SKM-1 (cell line): ENCODE measurements around the gene CPNE1.

Experiments
- DNase-seq: peaks from one replicate; lab custom pipeline; 2025; ENCODE audit not compliant: unreplicated experiment; lab: John Stamatoyannopoulos, UW

CPNE1 gene

GRCh38 chr20:35600993-35601973 lies 63.4 kb downstream of the CPNE1 start:
- DNase-seq = peak; percentile 23

- DNase-seq = no peak
Measured at GRCh38 chr20:35600176-35600992, 64.3 kb downstream of the CPNE1 start.

- DNase-seq = no peak
Measured at GRCh38 chr20:35599776-35600120, 65.0 kb downstream of the CPNE1 start.

GRCh38 chr20:35598899-35599775 lies 65.6 kb downstream of the CPNE1 start:
- no peak for DNase-seq

- no peak for DNase-seq
Measured at GRCh38 chr20:35598476-35598875, 66.2 kb downstream of the CPNE1 start.

GRCh38 chr20:35597186-35597585 lies 67.5 kb downstream of the CPNE1 start:
- no peak for DNase-seq

GRCh38 chr20:35595901-35596300 lies 68.8 kb downstream of the CPNE1 start:
- no peak for DNase-seq

GRCh38 chr20:35595456-35595855 lies 69.2 kb downstream of the CPNE1 start:
- no peak for DNase-seq

- DNase-seq = no peak
Measured at GRCh38 chr20:35592339-35592974, 72.2 kb downstream of the CPNE1 start.

GRCh38 chr20:35588397-35588796 lies 76.3 kb downstream of the CPNE1 start:
- DNase-seq = no peak

- DNase-seq = no peak
Measured at GRCh38 chr20:35587436-35587835, 77.3 kb downstream of the CPNE1 start.

GRCh38 chr20:35586751-35587425 lies 77.8 kb downstream of the CPNE1 start:
- DNase-seq = no peak

GRCh38 chr20:35583636-35584560 lies 80.8 kb downstream of the CPNE1 start:
- no peak for DNase-seq

GRCh38 chr20:35582741-35583404 lies 81.8 kb downstream of the CPNE1 start:
- DNase-seq = no peak

- no peak for DNase-seq
Measured at GRCh38 chr20:35582131-35582530, 82.6 kb downstream of the CPNE1 start.

- no peak for DNase-seq
Measured at GRCh38 chr20:35579196-35579595, 85.5 kb downstream of the CPNE1 start.

GRCh38 chr20:35578469-35578868 lies 86.2 kb downstream of the CPNE1 start:
- DNase-seq = no peak

GRCh38 chr20:35576816-35577215 lies 87.9 kb downstream of the CPNE1 start:
- no peak for DNase-seq
